Loucy (cell line): ENCODE results near the gene SGMS1.

ENCODE experiments used
- CTCF ChIP-seq: fragments of 200-600 bp; sonication (generic); conservative IDR thresholded peaks from 2 replicates; pipeline ENCODE4 v1.5.1; 2014; ENCODE audit warnings: mild to moderate bottlenecking, antibody characterized with exemption, low read length
- EZH2phosphoT487 ChIP-seq: fragments of 200-600 bp; IDR thresholded peaks from 2 replicates; pipeline ENCODE4 v1.6.1; 2018; ENCODE audit warnings: antibody characterized with exemption, mild to moderate bottlenecking, moderate library complexity, borderline replicate concordance

GRCh38 chr10:50350366-50350765 lies 273.4 kb downstream of the SGMS1 start:
- TF ChIP-seq CTCF (no peak), EZH2phosphoT487 (no peak)
